Neural cell (in vitro differentiated cells): ENCODE measurements around the gene DDX21. TPM values are rescaled to one million over a fixed set of nuclear protein-coding genes. Genes with fewer than 3 reads are reported as not detected.

Experiments
- H2AFZ ChIP-seq: fragments of 200-600, 300-800 bp; sonication (generic), shearing (Covaris generic); 2 replicates; pipeline ENCODE4 v1.6.0; 2014; ENCODE audit warnings: low read depth, mild to moderate bottlenecking, antibody characterized with exemption, low read length, moderate library complexity
- H3F3A ChIP-seq: fragments of 200-600 bp; shearing (Covaris generic); 2 replicates; pipeline ENCODE4 v1.6.1; 2016; ENCODE audit warnings: mild to moderate bottlenecking, moderate library complexity, mixed read lengths, antibody characterized with exemption, low read length; ENCODE audit not compliant: insufficient read depth, poor library complexity, severe bottlenecking
- H3K27ac ChIP-seq: fragments of 200-600, 300-800 bp; sonication (generic), shearing (Covaris generic); 2 replicates; pipeline ENCODE4 v1.5.1; 2014; ENCODE audit warnings: mild to moderate bottlenecking, low read length, moderate library complexity
- H3K27me3 ChIP-seq: fragments of 300-800, 200-600 bp; sonication (generic), shearing (Covaris generic); 2 replicates; pipeline ENCODE4 v1.6.0; 2014; ENCODE audit warnings: mild to moderate bottlenecking, low read depth, low read length, moderate library complexity; ENCODE audit not compliant: insufficient read depth
- H3K36me3 ChIP-seq: fragments of 300-800, 200-600 bp; sonication (generic), shearing (Covaris generic); 2 replicates; pipeline ENCODE4 v1.5.1; 2014; ENCODE audit warnings: mild to moderate bottlenecking, antibody characterized with exemption, low read length, moderate library complexity; ENCODE audit not compliant: insufficient read depth
- H3K4me2 ChIP-seq: fragments of 300-800, 200-600 bp; sonication (generic), shearing (Covaris generic); 2 replicates; pipeline ENCODE4 v1.6.0; 2014; ENCODE audit warnings: mild to moderate bottlenecking, low read length
- H3K4me3 ChIP-seq: fragments of 300-800, 200-600 bp; sonication (generic), shearing (Covaris generic); 2 replicates; pipeline ENCODE4 v1.5.1; 2014; ENCODE audit warnings: mild to moderate bottlenecking, low read length, moderate library complexity
- H3K79me2 ChIP-seq: fragments of 200-600 bp; shearing (Covaris generic); replicated peaks from 2 replicates; pipeline ENCODE4 v1.6.0; 2014; ENCODE audit warnings: mild to moderate bottlenecking, low read length, moderate library complexity; ENCODE audit not compliant: insufficient read depth
- H3K9ac ChIP-seq: fragments of 300-800, 200-600 bp; sonication (generic), shearing (Covaris generic); 2 replicates; pipeline ENCODE4 v1.6.1; 2016; ENCODE audit warnings: mild to moderate bottlenecking, low read length, mixed read lengths
- H3K9me2 ChIP-seq: fragments of 200-600 bp; shearing (Covaris generic); 2 replicates; pipeline ENCODE4 v1.6.1; 2016; ENCODE audit warnings: mild to moderate bottlenecking, low read length, mixed read lengths; ENCODE audit not compliant: insufficient read depth
- H3K9me3 ChIP-seq: fragments of 200-600, 300-800 bp; sonication (generic), shearing (Covaris generic); 2 replicates; pipeline ENCODE4 v1.6.1; 2016; ENCODE audit warnings: mild to moderate bottlenecking, mixed run types, low read length, moderate library complexity, mixed read lengths
- H4K20me1 ChIP-seq: fragments of 200-600 bp; shearing (Covaris generic); 2 replicates; pipeline ENCODE4 v1.6.1; 2016; ENCODE audit warnings: mild to moderate bottlenecking, mixed run types; ENCODE audit not compliant: insufficient read depth
- CTCF ChIP-seq: fragments of 450-650 bp; IDR thresholded peaks from 2 replicates; pipeline ENCODE4 v1.5.1; 2014; ENCODE audit warnings: antibody characterized with exemption, mild to moderate bottlenecking, moderate library complexity; ENCODE audit not compliant: poor library complexity, severe bottlenecking
- EP300 ChIP-seq: fragments of 450-650 bp; conservative IDR thresholded peaks from 2 replicates; pipeline ENCODE4 v1.6.1; 2014; ENCODE audit warnings: antibody characterized with exemption, mild to moderate bottlenecking, moderate library complexity; ENCODE audit not compliant: poor library complexity, severe bottlenecking
- EZH2 ChIP-seq: fragments of 200-600, 300-800 bp; shearing (Covaris generic), sonication (generic); IDR thresholded peaks from 2 replicates; pipeline ENCODE4 v1.6.1; 2014; ENCODE audit warnings: antibody characterized with exemption, low read length, borderline replicate concordance, mild to moderate bottlenecking; ENCODE audit not compliant: insufficient read depth, poor library complexity, severe bottlenecking
- MXI1 ChIP-seq: fragments of 450-650 bp; conservative IDR thresholded peaks from 2 replicates; pipeline ENCODE4 v1.6.1; 2014; ENCODE audit warnings: antibody characterized with exemption, mild to moderate bottlenecking; ENCODE audit not compliant: poor library complexity, severe bottlenecking
- POLR2AphosphoS5 ChIP-seq: IDR thresholded peaks from 2 replicates; pipeline ENCODE4 v1.6.1; 2012
- RAD21 ChIP-seq: fragments of 450-650 bp; conservative IDR thresholded peaks from 2 replicates; pipeline ENCODE4 v1.6.1; 2014; ENCODE audit warnings: antibody characterized with exemption, mild to moderate bottlenecking, moderate library complexity
- SMC3 ChIP-seq: fragments of 450-650 bp; conservative IDR thresholded peaks from 2 replicates; pipeline ENCODE4 v1.6.1; 2014; ENCODE audit warnings: antibody characterized with exemption, mild to moderate bottlenecking, moderate library complexity; ENCODE audit not compliant: poor library complexity
- TAF1 ChIP-seq: IDR thresholded peaks from 2 replicates; pipeline ENCODE4 v1.6.1; 2012; ENCODE audit warnings: low read depth
- polyA plus RNA-seq: library from polyadenylated mRNA; depleted of rRNA; stranded (reverse); fragments of >200 nt; gene quantifications from 2 replicates; pipeline ENCODE4 v1.2.3, GENCODE V29; 2014
- TF ChIP-seq, protein P1 (sequence below): IDR thresholded peaks from 2 replicates; pipeline ENCODE4 v1.6.1; 2012; ENCODE audit warnings: borderline replicate concordance

Gene DDX21
- polyA plus RNA-seq, 1 donor from 2014 or later: 33.0 TPM

- Histone ChIP-seq H3K27me3 (no peaks in the 10 kb centered on the region), H3K9ac (no peak overlapping the region), H3K36me3 (no peaks in the 10 kb centered on the region), H4K20me1 (no peaks in the 10 kb centered on the region), H3K27ac (no peak overlapping the region), H3F3A (peaks cover 6% of the 10 kb centered on the region), H3K4me3 (peak overlapping the region; percentile 85), H2AFZ (no peak overlapping the region), H3K79me2 (peaks cover 28% of the 10 kb centered on the region), H3K4me2 (peak overlapping the region; percentile 45), H3K9me2 (no peaks in the 10 kb centered on the region), H3K9me3 (no peaks in the 10 kb centered on the region)
- no peak for TF ChIP-seq RAD21
- TF ChIP-seq EP300: no peak
- TF ChIP-seq TAF1: no peak
- TF ChIP-seq POLR2AphosphoS5: no peak
- TF ChIP-seq CTCF: no peak
- TF ChIP-seq EZH2: no peak
- TF ChIP-seq, protein P1, sequence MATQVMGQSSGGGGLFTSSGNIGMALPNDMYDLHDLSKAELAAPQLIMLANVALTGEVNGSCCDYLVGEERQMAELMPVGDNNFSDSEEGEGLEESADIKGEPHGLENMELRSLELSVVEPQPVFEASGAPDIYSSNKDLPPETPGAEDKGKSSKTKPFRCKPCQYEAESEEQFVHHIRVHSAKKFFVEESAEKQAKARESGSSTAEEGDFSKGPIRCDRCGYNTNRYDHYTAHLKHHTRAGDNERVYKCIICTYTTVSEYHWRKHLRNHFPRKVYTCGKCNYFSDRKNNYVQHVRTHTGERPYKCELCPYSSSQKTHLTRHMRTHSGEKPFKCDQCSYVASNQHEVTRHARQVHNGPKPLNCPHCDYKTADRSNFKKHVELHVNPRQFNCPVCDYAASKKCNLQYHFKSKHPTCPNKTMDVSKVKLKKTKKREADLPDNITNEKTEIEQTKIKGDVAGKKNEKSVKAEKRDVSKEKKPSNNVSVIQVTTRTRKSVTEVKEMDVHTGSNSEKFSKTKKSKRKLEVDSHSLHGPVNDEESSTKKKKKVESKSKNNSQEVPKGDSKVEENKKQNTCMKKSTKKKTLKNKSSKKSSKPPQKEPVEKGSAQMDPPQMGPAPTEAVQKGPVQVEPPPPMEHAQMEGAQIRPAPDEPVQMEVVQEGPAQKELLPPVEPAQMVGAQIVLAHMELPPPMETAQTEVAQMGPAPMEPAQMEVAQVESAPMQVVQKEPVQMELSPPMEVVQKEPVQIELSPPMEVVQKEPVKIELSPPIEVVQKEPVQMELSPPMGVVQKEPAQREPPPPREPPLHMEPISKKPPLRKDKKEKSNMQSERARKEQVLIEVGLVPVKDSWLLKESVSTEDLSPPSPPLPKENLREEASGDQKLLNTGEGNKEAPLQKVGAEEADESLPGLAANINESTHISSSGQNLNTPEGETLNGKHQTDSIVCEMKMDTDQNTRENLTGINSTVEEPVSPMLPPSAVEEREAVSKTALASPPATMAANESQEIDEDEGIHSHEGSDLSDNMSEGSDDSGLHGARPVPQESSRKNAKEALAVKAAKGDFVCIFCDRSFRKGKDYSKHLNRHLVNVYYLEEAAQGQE: no peak
- TF ChIP-seq MXI1: no peak
- TF ChIP-seq SMC3: no peak
Measured at GRCh38 chr10:68957284-68957615, 1.3 kb downstream of the DDX21 start.

DNA sequence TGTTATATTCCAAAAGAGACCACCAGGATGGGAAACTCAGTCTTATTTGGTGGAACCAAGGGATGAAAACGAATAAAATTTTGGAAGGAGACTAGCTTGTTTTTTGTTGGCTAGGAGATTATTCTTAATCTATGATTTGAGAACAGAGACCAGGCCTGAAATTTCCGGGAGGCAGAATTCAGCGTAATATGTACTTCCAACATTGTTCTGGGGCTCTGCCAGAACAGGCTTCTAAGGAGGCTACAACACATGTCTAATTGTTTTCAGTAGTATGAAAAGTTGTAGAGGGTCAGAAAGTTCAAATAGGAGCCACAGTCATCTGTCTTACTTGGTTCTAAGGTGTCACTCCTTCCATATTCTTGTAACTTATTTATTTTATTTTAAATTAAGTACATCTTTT is 1.7 kb downstream of the DDX21 start:
- TF ChIP-seq, protein P1: no peak
- no peak for TF ChIP-seq TAF1
- TF ChIP-seq RAD21: no peak
- Histone ChIP-seq H3K9ac (no peak overlapping the region), H4K20me1 (no peaks in the 10 kb centered on the region)

More for the DNA sequence above, 1.7 kb downstream of the DDX21 start:
- H3K9me2 ChIP-seq: no peaks in the 10 kb centered on the region
- H3K79me2 ChIP-seq: peaks cover 28% of the 10 kb centered on the region
- H3K9me3 ChIP-seq: no peaks in the 10 kb centered on the region
- no peaks in the 10 kb centered on the region for H3K36me3 ChIP-seq
- H3K27ac ChIP-seq: no peak overlapping the region
- H3K27me3 ChIP-seq: no peaks in the 10 kb centered on the region
- no peak overlapping the region for H3K4me2 ChIP-seq
- no peak overlapping the region for H2AFZ ChIP-seq
- peak overlapping the region; percentile 85 for H3K4me3 ChIP-seq
- peaks cover 6% of the 10 kb centered on the region for H3F3A ChIP-seq
